GM18508 (cell line): ENCODE data around the gene AP1G1.

Experiments used
- ATAC-seq: cut with Tn5 transposase; IDR thresholded peaks from one replicate; pipeline ENCODE4 v1.9.1; 2021; ENCODE audit warnings: moderate number of reproducible peaks; ENCODE audit not compliant: insufficient read depth, unreplicated experiment

The AP1G1 gene

DNA sequence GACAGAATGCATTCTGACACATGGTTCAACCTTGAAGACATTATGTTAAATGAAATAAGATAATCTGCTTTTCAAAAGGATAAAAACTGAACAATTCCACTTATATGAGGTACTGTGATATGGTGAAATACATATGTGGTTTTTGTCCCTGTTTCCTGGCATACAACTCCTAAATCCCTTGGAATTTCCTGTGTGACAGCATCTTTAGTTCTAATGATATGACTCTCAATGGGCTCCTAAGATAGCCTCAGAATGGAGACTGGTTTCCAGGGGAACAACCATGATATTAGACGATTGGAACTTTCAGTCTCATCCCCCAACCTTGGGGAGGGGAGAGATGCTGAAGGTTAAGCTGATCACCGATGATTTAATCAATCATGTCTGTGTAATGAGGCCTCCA lies 46.4 kb downstream of the AP1G1 start:
- ATAC-seq = no peak

- ATAC-seq = no peak
Measured at GRCh38 chr16:71761097-71761496, 47.5 kb downstream of the AP1G1 start.

- ATAC-seq = no peak
Measured at GRCh38 chr16:71758293-71758760, 50.3 kb downstream of the AP1G1 start.

DNA sequence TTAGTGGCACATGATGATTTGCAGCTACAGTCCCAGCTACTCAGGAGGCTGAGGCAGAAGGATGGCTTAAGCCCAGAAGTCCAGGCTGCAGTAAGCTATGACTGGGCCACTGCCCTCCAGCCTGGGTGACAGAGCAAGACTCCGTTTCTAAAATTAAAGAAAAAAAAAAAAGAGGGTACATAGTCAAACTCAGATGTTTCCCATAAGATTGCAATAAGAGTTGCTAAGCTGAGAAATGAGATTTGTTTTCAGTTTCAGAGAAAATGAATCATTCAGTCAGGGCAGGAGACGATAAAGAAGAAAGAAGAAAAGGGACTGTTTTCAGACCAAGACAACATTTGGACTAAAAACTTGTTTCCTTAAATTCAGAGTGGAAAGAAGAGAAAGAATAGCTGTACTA lies 54.0 kb downstream of the AP1G1 start:
- no peak for ATAC-seq

- ATAC-seq = no peak
Measured at GRCh38 chr16:71754108-71754507, 54.5 kb downstream of the AP1G1 start.

- ATAC-seq = no peak
Measured at GRCh38 chr16:71748226-71748625, 60.4 kb downstream of the AP1G1 start.

DNA sequence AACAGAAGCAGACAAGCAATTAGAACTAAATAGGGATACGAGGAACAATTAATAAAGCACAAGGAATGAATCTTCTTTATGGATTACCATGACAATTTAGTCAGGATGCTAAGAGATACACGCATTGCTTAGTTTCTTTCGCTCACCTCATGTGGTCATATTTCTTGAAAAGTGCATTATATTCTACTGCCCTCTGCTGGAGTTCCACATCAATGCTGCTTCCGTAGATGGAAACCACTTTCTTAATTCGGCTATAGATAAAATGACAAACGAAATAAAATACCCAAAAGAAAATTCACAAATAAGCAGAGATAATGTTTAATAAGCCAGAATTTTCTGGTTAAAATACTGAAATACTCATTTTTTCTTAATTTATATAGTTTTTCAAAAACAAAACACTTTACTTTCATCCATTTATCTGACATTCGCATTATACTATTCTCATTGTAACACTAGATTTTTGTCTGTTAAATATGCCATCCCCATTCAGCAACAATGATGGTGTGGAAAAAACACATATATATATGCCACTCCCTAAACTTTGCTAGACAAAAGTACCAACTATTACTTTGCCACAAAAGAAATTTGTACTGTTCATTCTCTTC lies 62.1 kb downstream of the AP1G1 start:
- ATAC-seq = no peak

GRCh38 chr16:71738855-71739254 lies 69.8 kb downstream of the AP1G1 start:
- no peak for ATAC-seq

- ATAC-seq = no peak
Measured at GRCh38 chr16:71737501-71737900, 71.1 kb downstream of the AP1G1 start.

DNA sequence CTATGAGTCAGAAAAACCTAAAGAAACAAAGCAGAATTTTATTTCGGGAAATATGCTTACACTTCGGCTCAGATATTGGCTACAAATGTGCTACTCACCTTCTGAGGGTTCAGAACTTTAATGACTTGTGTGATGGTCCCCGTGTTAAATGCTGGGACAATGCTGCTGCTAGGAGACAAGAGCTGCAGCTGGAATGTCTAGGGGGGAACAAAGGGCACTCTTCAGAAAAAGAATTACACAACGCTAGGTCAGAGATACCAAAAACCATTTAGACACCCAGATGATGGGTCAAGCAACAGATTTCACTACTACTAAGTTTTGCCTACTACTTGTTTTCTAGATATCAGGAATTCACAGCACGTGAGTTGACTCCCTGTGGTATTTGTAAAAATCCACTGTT lies 74.1 kb downstream of the AP1G1 start:
- ATAC-seq = no peak

DNA sequence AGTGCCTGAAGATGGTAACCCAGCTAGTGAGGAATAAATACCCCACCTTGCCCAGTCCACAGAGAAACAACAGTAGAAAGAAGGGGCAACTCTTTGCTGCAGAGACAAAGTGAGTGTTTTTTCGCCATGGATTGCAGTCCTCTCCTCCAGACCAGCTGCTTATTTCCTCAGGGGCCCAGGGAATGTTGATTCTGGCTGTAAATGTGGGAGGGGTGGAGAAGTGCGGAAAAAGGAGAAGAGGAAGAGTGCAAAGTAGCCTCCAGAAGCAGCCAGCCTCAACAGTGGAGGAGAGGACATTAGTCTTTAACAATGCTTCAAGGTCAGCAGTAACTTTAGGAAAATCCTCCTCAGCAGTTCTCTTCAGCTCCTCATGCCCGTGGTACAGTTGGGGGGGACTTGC lies 76.0 kb downstream of the AP1G1 start:
- ATAC-seq = no peak

DNA sequence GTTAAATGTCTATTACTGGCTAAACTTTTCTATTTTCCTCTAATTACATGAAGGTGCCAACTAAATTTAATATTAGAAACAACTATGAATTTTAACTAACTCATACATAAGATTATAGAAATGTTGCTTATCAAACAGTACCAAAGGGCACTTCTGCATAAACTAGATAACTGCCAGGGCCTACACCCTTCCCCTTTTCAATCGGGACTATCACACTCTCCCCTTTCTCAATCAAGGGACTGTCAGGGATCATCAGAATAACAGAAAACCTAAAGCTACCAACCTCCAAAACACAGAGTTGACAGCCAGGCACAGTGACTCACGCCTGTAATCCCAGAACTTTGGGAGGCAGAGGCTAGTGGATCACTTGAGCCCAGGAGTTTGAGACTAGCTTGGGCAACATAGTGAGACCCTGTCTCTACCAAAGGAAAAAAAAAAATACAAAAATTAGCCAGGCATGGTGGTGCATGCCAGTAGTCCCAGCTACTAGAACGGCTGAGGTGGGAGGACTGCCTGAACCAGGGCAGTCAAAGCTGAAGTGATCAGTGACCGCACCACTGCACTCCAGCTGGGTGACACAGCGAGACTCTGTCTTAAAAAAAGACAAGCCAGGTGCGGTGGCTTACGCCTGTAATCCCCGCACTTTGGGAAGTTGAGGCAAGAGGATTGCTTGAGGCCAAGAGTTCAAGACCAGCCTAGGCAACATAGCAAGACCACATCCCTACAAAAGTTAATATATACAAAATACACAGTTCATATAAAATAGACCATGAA lies 80.9 kb downstream of the AP1G1 start:
- no peak for ATAC-seq

DNA sequence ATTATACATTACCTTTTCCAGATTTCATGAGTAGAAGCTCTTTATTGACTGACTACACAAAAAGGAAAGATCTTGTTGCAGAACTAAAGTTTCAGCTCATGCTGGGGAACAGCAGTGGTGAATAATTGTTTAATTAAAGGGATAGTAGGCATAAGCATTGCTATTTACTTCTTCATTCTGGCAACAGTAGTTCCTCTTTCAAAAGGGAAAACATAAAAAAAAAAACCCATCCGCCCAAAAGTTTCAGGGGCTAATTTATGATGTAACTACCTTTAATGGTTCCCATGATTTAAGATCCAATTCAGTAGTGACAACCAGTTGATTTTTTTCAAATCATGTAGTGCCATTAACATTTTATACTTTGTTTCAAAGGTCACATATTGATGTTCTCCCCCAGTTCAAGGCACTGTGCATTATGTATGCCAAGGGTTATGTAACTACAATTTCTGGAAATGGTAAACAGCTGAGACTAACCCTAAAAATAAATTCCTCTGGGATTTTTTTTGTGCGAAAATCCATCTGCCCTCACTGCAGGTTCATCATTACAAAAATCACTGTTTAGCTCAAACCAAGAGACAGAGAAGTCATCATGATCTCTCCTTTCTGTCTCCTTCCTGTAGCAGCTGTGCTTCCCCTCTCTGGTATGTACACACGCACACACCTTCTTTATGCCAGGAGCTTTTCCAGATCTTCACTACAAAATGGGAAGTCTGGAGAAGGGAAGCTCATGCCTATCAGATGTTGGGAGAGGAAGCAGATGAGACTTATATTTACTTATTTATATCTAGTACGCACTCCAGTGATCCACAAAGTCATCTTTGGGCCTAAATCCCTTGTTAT lies 81.9 kb downstream of the AP1G1 start:
- ATAC-seq = no peak

GRCh38 chr16:71724320-71724751 lies 84.3 kb downstream of the AP1G1 start, which contains the start of gene PHLPP2:
PHLPP2 (minus strand) TSS chr16:71724701; CDS start chr16:71714795, 9,906 bp downstream.
- ATAC-seq = no peak

- no peak for ATAC-seq
Measured at GRCh38 chr16:71723537-71724319, 84.9 kb downstream of the AP1G1 start.

DNA sequence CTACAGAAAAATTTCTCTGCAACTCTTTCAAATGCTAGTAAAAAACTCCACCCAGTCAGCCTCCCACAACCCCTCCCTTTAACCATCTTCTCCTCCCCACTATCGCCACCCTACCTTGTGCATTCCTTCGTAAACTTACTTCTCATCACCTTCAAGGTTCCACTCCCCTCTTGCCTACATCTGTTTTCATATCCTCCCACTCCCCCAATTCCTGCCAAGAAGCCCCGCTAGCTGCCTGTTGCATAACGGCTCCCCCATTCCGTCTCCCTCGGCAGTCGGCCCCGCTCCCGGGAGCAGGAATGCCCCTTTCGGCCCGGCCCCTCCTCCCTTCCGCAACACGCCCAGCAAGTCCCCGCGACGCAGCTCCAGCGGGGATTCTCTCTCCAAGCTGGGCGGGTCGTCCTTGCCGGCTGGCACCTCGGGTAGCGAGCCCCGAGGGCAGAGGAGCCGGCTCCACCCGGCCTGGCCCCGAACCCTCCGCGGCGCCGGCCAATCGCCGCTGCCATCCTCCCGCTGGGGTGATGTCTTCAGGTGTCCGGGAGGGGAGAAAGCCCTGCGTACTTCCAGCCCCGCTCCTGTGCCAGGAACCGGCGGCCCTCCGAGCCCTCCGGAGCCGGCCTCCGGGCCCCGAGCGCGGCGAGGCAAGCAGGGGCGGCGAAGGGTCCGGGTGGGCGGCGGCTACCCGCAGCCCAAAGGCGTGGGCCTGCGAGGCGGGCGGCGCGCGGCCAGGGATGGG lies 85.7 kb downstream of the AP1G1 start:
- ATAC-seq = no peak

GRCh38 chr16:71721066-71721740 lies 87.4 kb downstream of the AP1G1 start:
- ATAC-seq = no peak

- ATAC-seq = no peak
Measured at GRCh38 chr16:71712501-71712900, 96.1 kb downstream of the AP1G1 start.

GRCh38 chr16:71711789-71712188 lies 96.8 kb downstream of the AP1G1 start:
- ATAC-seq = no peak
